H1 (cell line): ENCODE data around the gene DTL. TPM values are rescaled to one million over a fixed set of nuclear protein-coding genes. Genes with fewer than 3 reads are reported as not detected.

ENCODE experiments used
- CBX5 ChIP-seq: fragments of 300-800, 300-1000 bp; sonication (generic); IDR thresholded peaks from 2 replicates; pipeline ENCODE4 v1.7.1; 2016; ENCODE audit warnings: antibody characterized with exemption, low read length, low read depth
- CEBPB ChIP-seq: IDR thresholded peaks from 2 replicates; pipeline ENCODE4 v1.6.1; 2012; ENCODE audit warnings: low read depth, low read length
- CTCF ChIP-seq, 3 experiments: IDR thresholded peaks; 1 replicate in 2 of 3; 2 replicates in 1 of 3; pipeline versions ENCODE4 v1.5.1 to v1.6.1; 2011; ENCODE audit warnings: low read length in 3 of 3, mild to moderate bottlenecking in 3 of 3, inconsistent platforms in 2 of 3, low read depth in 1 of 3, moderate library complexity in 1 of 3; ENCODE audit not compliant: insufficient read depth in 1 of 3; ENCODE audit errors: control extremely low read depth in 1 of 3
- EZH2 ChIP-seq: fragments of 200-600 bp; sonication (generic); IDR thresholded peaks from 2 replicates; pipeline ENCODE4 v1.7.1; 2012; ENCODE audit warnings: low read depth, mild to moderate bottlenecking, moderate library complexity, low read length, inconsistent platforms; ENCODE audit not compliant: severe bottlenecking
- GABPA ChIP-seq: IDR thresholded peaks from 2 replicates; pipeline ENCODE4 v1.6.1; 2011; ENCODE audit warnings: mild to moderate bottlenecking, low read length, moderate library complexity, borderline replicate concordance; ENCODE audit not compliant: insufficient read depth
- HDAC2 ChIP-seq, 2 experiments: fragments of 300-600 bp in 1 of 2; sonication (generic) in 1 of 2; IDR thresholded peaks; 2 replicates each; pipeline ENCODE4 v1.6.1; 2011 to 2012; ENCODE audit warnings: low read depth in 2 of 2, low read length in 2 of 2, mild to moderate bottlenecking in 2 of 2, moderate library complexity in 2 of 2, borderline replicate concordance in 1 of 2, inconsistent platforms in 1 of 2
- JUND ChIP-seq: IDR thresholded peaks from 2 replicates; pipeline ENCODE4 v1.6.1; 2011; ENCODE audit warnings: mild to moderate bottlenecking, improper control_type of control experiment, low read length
- KDM4A ChIP-seq: IDR thresholded peaks from one replicate; pipeline ENCODE4 v1.7.1; 2012; ENCODE audit warnings: low read depth, mild to moderate bottlenecking, moderate library complexity, low read length, inconsistent platforms; ENCODE audit not compliant: severe bottlenecking
- NANOG ChIP-seq: IDR thresholded peaks from 2 replicates; pipeline ENCODE4 v1.6.1; 2011; ENCODE audit warnings: low read length, low read depth, mild to moderate bottlenecking, inconsistent platforms; ENCODE audit not compliant: insufficient read depth, poor library complexity, severe bottlenecking
- PHF8 ChIP-seq: fragments of 200-600 bp; sonication (generic); conservative IDR thresholded peaks from 2 replicates; pipeline ENCODE4 v1.7.1; 2012; ENCODE audit warnings: low read depth, mild to moderate bottlenecking, inconsistent platforms, low read length, moderate library complexity
- POLR2AphosphoS5 ChIP-seq: IDR thresholded peaks from 2 replicates; pipeline ENCODE4 v1.6.1; 2011; ENCODE audit warnings: low read depth, low read length
- RBBP5 ChIP-seq: IDR thresholded peaks from 2 replicates; pipeline ENCODE4 v1.7.1; 2012; ENCODE audit warnings: low read depth, mild to moderate bottlenecking, inconsistent platforms, low read length, moderate library complexity, borderline replicate concordance
- RFX5 ChIP-seq: IDR thresholded peaks from 2 replicates; pipeline ENCODE4 v1.6.1; 2011; ENCODE audit warnings: low read depth, low read length, improper control_type of control experiment, borderline replicate concordance
- SIN3A ChIP-seq, 2 experiments: IDR thresholded peaks in 1 of 2; conservative IDR thresholded peaks in 1 of 2; 2 replicates each; pipeline ENCODE4 v1.6.1; 2011 to 2012; ENCODE audit warnings: low read length in 2 of 2, improper control_type of control experiment in 1 of 2, low read depth in 1 of 2, mild to moderate bottlenecking in 1 of 2
- SP2 ChIP-seq: IDR thresholded peaks from 2 replicates; pipeline ENCODE4 v1.6.1; 2012; ENCODE audit warnings: mild to moderate bottlenecking, low read length, inconsistent platforms
- SUZ12 ChIP-seq: fragments of 200-600 bp; sonication (generic); IDR thresholded peaks from 2 replicates; pipeline ENCODE4 v1.6.1; 2012; ENCODE audit warnings: mild to moderate bottlenecking, inconsistent platforms, low read length, moderate library complexity, mixed read lengths
- TAF1 ChIP-seq: IDR thresholded peaks from 2 replicates; pipeline ENCODE4 v1.6.1; 2011; ENCODE audit warnings: mild to moderate bottlenecking, low read depth, low read length
- TCF12 ChIP-seq: IDR thresholded peaks from 2 replicates; pipeline ENCODE4 v1.6.1; 2011; ENCODE audit warnings: low read depth, mild to moderate bottlenecking, low read length
- TEAD4 ChIP-seq: IDR thresholded peaks from 2 replicates; pipeline ENCODE4 v1.6.1; 2012; ENCODE audit warnings: low read depth, low read length, inconsistent platforms, mixed read lengths
- polyA plus RNA-seq, 7 experiments: library from polyadenylated mRNA; depleted of rRNA in 3 of 7; stranded (reverse) in 5 of 7; unstranded in 2 of 7; fragments of >200 nt in 5 of 7; fragments of 200-250 nt in 2 of 7; gene quantifications; 1 replicate in 5 of 7; 2 replicates in 1 of 7; 4 replicates in 1 of 7; pipeline versions ENCODE4 v1.2.1 to v1.2.3, GENCODE V29; 2011 to 2013; ENCODE audit warnings: missing spikeins in 2 of 7, mixed read lengths in 2 of 7
- total RNA-seq: library from RNA; stranded (reverse); fragmentation: NEBNext Ultra II Directional; extraction: Animal tissue kit (Norgen Biotek cat#: 25700); gene quantifications from 2 replicates; pipeline ENCODE4 v1.2.1, GENCODE V29; 2021
- TF ChIP-seq, protein P1 (sequence below): IDR thresholded peaks from 2 replicates; pipeline ENCODE4 v1.6.1; 2011; ENCODE audit warnings: low read depth, mild to moderate bottlenecking, low read length; ENCODE audit not compliant: insufficient read depth

The DTL gene
- total and polyA plus RNA-seq, 2 of the 8 experiments (the other 6 are each of a cell fraction or from before 2014, with no cell fraction given), result 36.0 to 46.9 TPM

DNA sequence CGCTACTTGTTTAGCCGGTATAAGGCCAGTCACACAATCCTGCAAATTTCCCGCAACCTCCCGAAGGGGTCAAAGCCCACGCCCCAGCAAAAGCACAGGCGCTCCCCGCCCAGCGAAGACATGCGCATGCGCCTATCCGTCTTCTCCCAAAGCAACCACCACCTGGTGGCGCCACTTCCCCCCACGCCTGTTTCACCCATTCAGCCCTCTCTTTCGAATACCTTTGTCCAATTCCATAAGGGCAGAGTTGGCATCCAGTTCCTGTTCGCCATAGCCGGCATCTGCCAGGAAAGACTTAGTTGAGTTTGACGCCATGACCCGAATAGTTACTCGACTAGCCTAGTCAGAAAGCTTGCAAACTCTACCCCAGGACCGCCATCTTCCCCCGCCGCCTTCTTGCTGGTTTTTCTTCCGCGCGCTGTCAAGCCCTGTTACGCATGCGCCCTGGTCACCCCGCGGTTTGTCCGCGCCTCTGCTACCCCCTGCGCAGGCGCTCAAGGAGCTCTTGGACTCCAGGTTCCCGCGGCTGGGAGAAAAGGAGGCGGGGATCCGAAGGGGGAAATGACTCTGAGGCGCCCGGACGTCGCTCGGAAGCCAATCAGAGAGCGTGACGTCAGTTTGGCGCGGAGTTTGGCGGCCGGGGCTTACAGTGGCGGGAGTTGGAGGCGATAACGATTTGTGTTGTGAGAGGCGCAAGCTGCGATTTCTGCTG lies at the start of gene DTL, which contains the start of gene INTS7 (continued):
- TF ChIP-seq RFX5 (no peak), TCF12 (0 out of 2 replicates have a peak, but pooled peaks have one; percentile 31), NANOG (no peak), SIN3A (conservative IDR thresholded peaks at IDR 0.05 in 1 of 2, IDR thresholded peaks at IDR 0.05 in 1 of 2; ENCODE audit: low read depth in 1 of 2, low read length in 2 of 2) (peak; percentile 74; a peak in 2 of 4 replicates), EZH2 (no peak), RBBP5 (0 out of 2 replicates have a peak, but pooled peaks have one; percentile 20), SP2 (no peak), TEAD4 (peak; percentile 15; the same call in 1 of the 2 replicates), TAF1 (peak; percentile 89), JUND (no peak; the same call in 1 of the 2 replicates), CTCF (IDR thresholded peaks at IDR 0.05; ENCODE audit: control extremely low read depth in 1 of 3, insufficient read depth in 1 of 3, low read depth in 1 of 3, low read length in 3 of 3) (peak; percentile 25 to 88 (median 81)), CBX5 (no peak), PHF8 (peak; percentile 96), KDM4A (no peak), SUZ12 (no peak), HDAC2 (IDR thresholded peaks at IDR 0.05; ENCODE audit: borderline replicate concordance in 1 of 2, low read depth in 2 of 2, low read length in 2 of 2) (peak; percentile 61 to 86; a peak in 2 of 4 replicates), CEBPB (no peak), POLR2AphosphoS5 (peak; percentile 94), GABPA (no peak)
- TF ChIP-seq, protein P1, sequence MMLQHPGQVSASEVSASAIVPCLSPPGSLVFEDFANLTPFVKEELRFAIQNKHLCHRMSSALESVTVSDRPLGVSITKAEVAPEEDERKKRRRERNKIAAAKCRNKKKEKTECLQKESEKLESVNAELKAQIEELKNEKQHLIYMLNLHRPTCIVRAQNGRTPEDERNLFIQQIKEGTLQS, result no peak
